ENCODE data around the gene PLIN4. TPM values are rescaled to one million over a fixed set of nuclear protein-coding genes. Genes with fewer than 3 reads are reported as not detected.

Gene PLIN4
- total and polyA plus RNA-seq, 2 donors (not counting 1 experiment from before 2014, with no cell fraction given) = 0.07 to 5.3 TPM

DNA sequence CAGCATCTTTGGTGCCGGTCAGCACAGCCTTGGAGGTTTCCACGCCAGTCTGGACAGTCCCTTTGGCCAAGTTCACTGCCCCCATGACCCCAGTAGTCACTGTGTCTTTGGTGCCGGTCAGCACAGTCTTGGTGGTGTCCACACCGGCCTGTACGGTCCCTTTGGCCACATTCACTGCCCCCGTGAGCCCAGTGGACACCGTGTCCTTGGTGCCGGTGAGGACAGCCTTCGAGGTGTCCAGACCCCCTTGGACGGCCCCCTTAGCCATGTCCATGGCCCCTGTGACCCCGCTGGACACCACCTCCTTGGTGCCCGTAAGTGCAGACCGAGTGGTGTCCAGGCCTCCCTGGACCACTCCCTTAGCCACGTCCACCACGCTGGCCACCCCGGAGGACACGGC lies 5.0 kb downstream of the PLIN4 start:
- Histone ChIP-seq H2AFZ (ENCODE audit: low read length) (no peak overlapping the region), H3K36me3 (ENCODE audit: control insufficient read depth, insufficient read depth, low read length) (no peaks in the 10 kb centered on the region), H4K20me1 (ENCODE audit: control insufficient read depth, extremely low read depth, insufficient read depth, low read length) (no peaks in the 10 kb centered on the region), H3K27ac (ENCODE audit: insufficient read depth, low read length) (no peak overlapping the region), H3K4me1 (ENCODE audit: control insufficient read depth, extremely low read depth, insufficient read depth, low read length) (no peaks in the 10 kb centered on the region), H3K79me2 (ENCODE audit: control insufficient read depth, insufficient read depth, low read length) (no peaks in the 10 kb centered on the region), H3K4me3 (replicated peaks in 1 of 4; ENCODE audit: control extremely low read depth in 1 of 4, insufficient read depth in 1 of 4, low read depth in 3 of 4, low read length in 4 of 4) (no peak overlapping the region), H3K9ac (ENCODE audit: insufficient read depth, low read length) (no peak overlapping the region), H3K27me3 (ENCODE audit: control insufficient read depth, insufficient read depth, low read length) (no peaks in the 10 kb centered on the region), H3K4me2 (ENCODE audit: extremely low read depth, insufficient read depth, low read length) (no peak overlapping the region), H3K9me3 (ENCODE audit: control insufficient read depth, insufficient read depth, low read depth, low read length) (no peaks in the 10 kb centered on the region)
- no peak for DNase-seq (ENCODE audit: low read depth in 2 of 2)
- TF ChIP-seq, protein P1, sequence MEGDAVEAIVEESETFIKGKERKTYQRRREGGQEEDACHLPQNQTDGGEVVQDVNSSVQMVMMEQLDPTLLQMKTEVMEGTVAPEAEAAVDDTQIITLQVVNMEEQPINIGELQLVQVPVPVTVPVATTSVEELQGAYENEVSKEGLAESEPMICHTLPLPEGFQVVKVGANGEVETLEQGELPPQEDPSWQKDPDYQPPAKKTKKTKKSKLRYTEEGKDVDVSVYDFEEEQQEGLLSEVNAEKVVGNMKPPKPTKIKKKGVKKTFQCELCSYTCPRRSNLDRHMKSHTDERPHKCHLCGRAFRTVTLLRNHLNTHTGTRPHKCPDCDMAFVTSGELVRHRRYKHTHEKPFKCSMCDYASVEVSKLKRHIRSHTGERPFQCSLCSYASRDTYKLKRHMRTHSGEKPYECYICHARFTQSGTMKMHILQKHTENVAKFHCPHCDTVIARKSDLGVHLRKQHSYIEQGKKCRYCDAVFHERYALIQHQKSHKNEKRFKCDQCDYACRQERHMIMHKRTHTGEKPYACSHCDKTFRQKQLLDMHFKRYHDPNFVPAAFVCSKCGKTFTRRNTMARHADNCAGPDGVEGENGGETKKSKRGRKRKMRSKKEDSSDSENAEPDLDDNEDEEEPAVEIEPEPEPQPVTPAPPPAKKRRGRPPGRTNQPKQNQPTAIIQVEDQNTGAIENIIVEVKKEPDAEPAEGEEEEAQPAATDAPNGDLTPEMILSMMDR (conservative IDR thresholded peaks at IDR 0.05 in 1 of 2, IDR thresholded peaks at IDR 0.05 in 1 of 2; ENCODE audit: low read depth in 1 of 2, low read length in 2 of 2) = no peak
- no peak for TF ChIP-seq EZH2 (IDR thresholded peaks at IDR 0.05; ENCODE audit: low read length, missing control alignments)

DNA sequence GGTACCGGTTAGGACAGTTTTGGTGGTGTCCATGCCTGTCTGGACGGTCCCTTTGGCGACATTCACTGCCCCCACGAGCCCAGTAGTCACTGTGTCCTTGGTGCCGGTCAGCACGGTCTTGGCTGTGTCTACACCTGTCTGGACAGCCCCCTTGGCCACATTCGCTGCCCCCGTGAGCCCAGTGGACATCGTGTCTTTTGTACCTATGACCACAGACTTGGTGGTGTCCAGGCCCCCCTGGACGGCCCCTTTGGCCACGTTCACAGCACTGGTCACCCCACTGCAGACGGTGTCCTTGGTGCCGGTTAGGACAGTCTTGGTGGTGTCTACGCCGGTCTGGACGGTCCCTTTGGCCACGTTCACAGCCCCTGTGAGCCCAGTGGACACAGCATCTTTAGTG lies 6.2 kb downstream of the PLIN4 start:
- Histone ChIP-seq H3K9me3 (ENCODE audit: control insufficient read depth, insufficient read depth, low read depth, low read length) (no peaks in the 10 kb centered on the region), H3K9ac (ENCODE audit: insufficient read depth, low read length) (no peak overlapping the region), H3K27me3 (ENCODE audit: control insufficient read depth, insufficient read depth, low read length) (no peaks in the 10 kb centered on the region), H3K4me1 (ENCODE audit: control insufficient read depth, extremely low read depth, insufficient read depth, low read length) (no peaks in the 10 kb centered on the region), H2AFZ (ENCODE audit: low read length) (no peak overlapping the region), H3K4me3 (replicated peaks in 1 of 4; ENCODE audit: control extremely low read depth in 1 of 4, insufficient read depth in 1 of 4, low read depth in 3 of 4, low read length in 4 of 4) (no peak overlapping the region), H3K79me2 (ENCODE audit: control insufficient read depth, insufficient read depth, low read length) (no peaks in the 10 kb centered on the region), H3K4me2 (ENCODE audit: extremely low read depth, insufficient read depth, low read length) (no peak overlapping the region), H3K27ac (ENCODE audit: insufficient read depth, low read length) (no peak overlapping the region), H4K20me1 (ENCODE audit: control insufficient read depth, extremely low read depth, insufficient read depth, low read length) (no peaks in the 10 kb centered on the region), H3K36me3 (ENCODE audit: control insufficient read depth, insufficient read depth, low read length) (no peaks in the 10 kb centered on the region)
- TF ChIP-seq, protein P1 (conservative IDR thresholded peaks at IDR 0.05 in 1 of 2, IDR thresholded peaks at IDR 0.05 in 1 of 2; ENCODE audit: low read depth in 1 of 2, low read length in 2 of 2) = no peak
- TF ChIP-seq EZH2 (IDR thresholded peaks at IDR 0.05; ENCODE audit: low read length, missing control alignments) = no peak
- no peak for DNase-seq (ENCODE audit: low read depth in 2 of 2)

DNA sequence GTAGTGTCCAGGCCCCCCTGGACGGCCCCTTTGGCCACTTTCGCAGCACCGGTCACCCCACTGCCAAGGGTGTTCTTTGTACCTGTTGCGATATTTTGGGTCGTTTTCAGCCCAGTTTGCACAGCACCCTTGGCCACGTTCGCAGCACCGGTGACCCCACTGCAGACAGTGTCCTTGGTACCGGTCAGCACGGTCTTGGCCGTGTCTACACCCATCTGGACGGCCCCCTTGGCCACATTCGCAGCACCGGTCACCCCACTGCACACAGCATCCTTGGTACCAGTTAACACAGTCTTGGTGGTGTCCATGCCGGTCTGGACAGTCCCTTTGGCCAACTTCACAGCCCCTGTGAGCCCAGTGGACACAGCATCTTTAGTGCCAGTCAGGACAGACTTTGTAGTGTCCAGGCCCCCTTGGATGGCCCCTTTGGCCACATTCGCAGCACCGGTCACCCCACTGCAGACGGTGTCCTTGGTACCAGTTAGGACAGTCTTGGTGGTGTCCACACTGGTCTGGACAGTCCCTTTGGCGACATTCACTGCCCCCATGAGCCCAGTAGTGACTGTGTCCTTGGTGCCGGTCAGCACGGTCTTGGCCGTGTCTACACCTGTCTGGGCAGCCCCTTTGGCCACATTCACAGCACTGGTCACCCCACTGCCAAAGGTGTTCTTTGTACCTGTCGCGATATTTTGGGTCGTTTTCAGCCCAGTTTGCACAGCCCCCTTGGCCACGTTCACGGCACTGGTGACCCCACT lies 6.8 kb downstream of the PLIN4 start:
- H3K9me3 ChIP-seq (ENCODE audit: control insufficient read depth, insufficient read depth, low read depth, low read length) = no peaks in the 10 kb centered on the region
- H3K36me3 ChIP-seq (ENCODE audit: control insufficient read depth, insufficient read depth, low read length) = no peaks in the 10 kb centered on the region
- H3K4me3 ChIP-seq (replicated peaks in 1 of 4; ENCODE audit: control extremely low read depth in 1 of 4, insufficient read depth in 1 of 4, low read depth in 3 of 4, low read length in 4 of 4) = no peak overlapping the region
- no peaks in the 10 kb centered on the region for H3K79me2 ChIP-seq (ENCODE audit: control insufficient read depth, insufficient read depth, low read length)
- no peak overlapping the region for H2AFZ ChIP-seq (ENCODE audit: low read length)
- no peak overlapping the region for H3K27ac ChIP-seq (ENCODE audit: insufficient read depth, low read length)
- TF ChIP-seq, protein P1 (conservative IDR thresholded peaks at IDR 0.05 in 1 of 2, IDR thresholded peaks at IDR 0.05 in 1 of 2; ENCODE audit: low read depth in 1 of 2, low read length in 2 of 2) = no peak
- no peak for TF ChIP-seq EZH2 (IDR thresholded peaks at IDR 0.05; ENCODE audit: low read length, missing control alignments)
- no peaks in the 10 kb centered on the region for H3K27me3 ChIP-seq (ENCODE audit: control insufficient read depth, insufficient read depth, low read length)
- H3K9ac ChIP-seq (ENCODE audit: insufficient read depth, low read length) = no peak overlapping the region
- H3K4me1 ChIP-seq (ENCODE audit: control insufficient read depth, extremely low read depth, insufficient read depth, low read length) = peaks cover 5% of the 10 kb centered on the region
- no peak for DNase-seq (ENCODE audit: low read depth in 2 of 2)
- no peaks in the 10 kb centered on the region for H4K20me1 ChIP-seq (ENCODE audit: control insufficient read depth, extremely low read depth, insufficient read depth, low read length)
- H3K4me2 ChIP-seq (ENCODE audit: extremely low read depth, insufficient read depth, low read length) = no peak overlapping the region
